ENCODE data around the gene FOXP2.
"Not testable (repeated sequence)": the region's sequence is repeated elsewhere in the genome, so short reads cannot be mapped to it uniquely, and the experiment has no call there.

Gene FOXP2

DNA sequence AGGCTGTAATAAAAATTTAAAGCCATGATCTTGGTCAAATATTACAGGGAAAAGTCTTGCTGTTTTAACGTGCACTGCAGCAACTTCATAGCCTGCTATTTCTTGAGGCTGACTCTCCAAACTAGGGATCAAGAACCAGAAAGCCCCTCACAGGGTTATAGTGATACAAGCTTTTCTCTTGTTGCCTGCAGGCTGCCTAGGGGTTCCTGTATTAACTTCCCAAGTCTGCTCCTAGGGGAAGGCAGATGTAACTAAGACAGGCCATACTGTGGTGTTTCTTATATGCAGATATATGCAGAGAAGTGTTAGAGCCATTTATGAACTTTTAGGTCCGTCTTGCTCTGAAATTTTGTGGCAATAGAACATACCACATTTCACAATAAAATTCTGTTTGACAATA lies 175.7 kb downstream of the FOXP2 start:
- no peak overlapping the region for H3K4me3 ChIP-seq (replicated peaks; ENCODE audit: low read depth, low read length)
- no peaks in the 10 kb centered on the region for H3K27me3 ChIP-seq (replicated peaks; ENCODE audit: control insufficient read depth, insufficient read depth, low read length)
- TF ChIP-seq, protein P1, sequence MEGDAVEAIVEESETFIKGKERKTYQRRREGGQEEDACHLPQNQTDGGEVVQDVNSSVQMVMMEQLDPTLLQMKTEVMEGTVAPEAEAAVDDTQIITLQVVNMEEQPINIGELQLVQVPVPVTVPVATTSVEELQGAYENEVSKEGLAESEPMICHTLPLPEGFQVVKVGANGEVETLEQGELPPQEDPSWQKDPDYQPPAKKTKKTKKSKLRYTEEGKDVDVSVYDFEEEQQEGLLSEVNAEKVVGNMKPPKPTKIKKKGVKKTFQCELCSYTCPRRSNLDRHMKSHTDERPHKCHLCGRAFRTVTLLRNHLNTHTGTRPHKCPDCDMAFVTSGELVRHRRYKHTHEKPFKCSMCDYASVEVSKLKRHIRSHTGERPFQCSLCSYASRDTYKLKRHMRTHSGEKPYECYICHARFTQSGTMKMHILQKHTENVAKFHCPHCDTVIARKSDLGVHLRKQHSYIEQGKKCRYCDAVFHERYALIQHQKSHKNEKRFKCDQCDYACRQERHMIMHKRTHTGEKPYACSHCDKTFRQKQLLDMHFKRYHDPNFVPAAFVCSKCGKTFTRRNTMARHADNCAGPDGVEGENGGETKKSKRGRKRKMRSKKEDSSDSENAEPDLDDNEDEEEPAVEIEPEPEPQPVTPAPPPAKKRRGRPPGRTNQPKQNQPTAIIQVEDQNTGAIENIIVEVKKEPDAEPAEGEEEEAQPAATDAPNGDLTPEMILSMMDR (IDR thresholded peaks at IDR 0.05; ENCODE audit: insufficient read depth, low read length, poor library complexity, severe bottlenecking) = no peak
- no peak for DNase-seq (ENCODE audit: extremely low read depth, insufficient read length)
- H3K36me3 ChIP-seq (ENCODE audit: control insufficient read depth, insufficient read depth, low read length) = no peaks in the 10 kb centered on the region

DNA sequence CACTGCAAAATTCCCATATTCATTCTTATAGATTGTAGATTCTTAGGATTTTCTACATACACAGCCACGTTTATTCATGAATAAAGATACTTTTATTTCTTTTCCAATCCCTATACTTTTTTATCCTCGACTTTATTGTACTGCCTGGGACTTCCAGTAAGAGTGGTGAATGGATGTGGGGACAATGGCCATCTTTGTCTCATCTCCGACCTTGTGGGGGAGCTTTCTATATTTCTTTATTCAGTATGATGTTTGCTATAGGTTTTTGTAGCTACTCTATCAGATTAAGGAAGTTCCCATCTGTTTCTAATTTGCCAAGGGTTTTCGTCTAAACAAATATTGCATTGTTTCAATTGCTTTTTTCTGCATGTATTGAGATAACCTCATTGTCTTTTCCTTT lies 184.3 kb downstream of the FOXP2 start:
- no peak overlapping the region for H3K4me3 ChIP-seq (replicated peaks; ENCODE audit: low read depth, low read length)
- TF ChIP-seq, protein P1 (IDR thresholded peaks at IDR 0.05; ENCODE audit: insufficient read depth, low read length, poor library complexity, severe bottlenecking) = no peak
- DNase-seq (ENCODE audit: extremely low read depth, insufficient read length) = no peak
- no peaks in the 10 kb centered on the region for H3K27me3 ChIP-seq (replicated peaks; ENCODE audit: control insufficient read depth, insufficient read depth, low read length)
- H3K36me3 ChIP-seq (ENCODE audit: control insufficient read depth, insufficient read depth, low read length) = no peaks in the 10 kb centered on the region

DNA sequence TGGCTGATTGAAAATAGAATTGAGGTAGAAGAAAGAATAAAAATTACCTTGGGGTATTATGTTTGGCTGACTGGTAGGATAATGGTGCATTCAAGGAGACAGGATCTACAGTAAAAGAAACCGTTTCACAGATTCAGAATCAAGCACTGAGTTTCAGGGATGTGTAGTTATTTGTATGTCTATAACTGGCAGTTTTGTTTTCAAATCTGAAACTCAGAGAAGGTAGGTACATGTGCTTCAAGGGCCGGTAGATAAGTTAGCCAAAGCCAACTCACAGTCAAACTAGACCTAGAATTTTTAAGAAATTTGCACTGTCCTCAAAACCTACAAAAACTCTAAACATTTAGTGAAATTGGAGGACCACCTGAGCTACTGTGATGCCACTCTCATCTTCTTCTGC lies 191.5 kb downstream of the FOXP2 start:
- H3K36me3 ChIP-seq (ENCODE audit: control insufficient read depth, insufficient read depth, low read length) = no peaks in the 10 kb centered on the region
- DNase-seq (ENCODE audit: extremely low read depth, insufficient read length) = no peak
- H3K27me3 ChIP-seq (replicated peaks; ENCODE audit: control insufficient read depth, insufficient read depth, low read length) = no peaks in the 10 kb centered on the region
- no peak overlapping the region for H3K4me3 ChIP-seq (replicated peaks; ENCODE audit: low read depth, low read length)
- TF ChIP-seq, protein P1 (IDR thresholded peaks at IDR 0.05; ENCODE audit: insufficient read depth, low read length, poor library complexity, severe bottlenecking) = no peak

DNA sequence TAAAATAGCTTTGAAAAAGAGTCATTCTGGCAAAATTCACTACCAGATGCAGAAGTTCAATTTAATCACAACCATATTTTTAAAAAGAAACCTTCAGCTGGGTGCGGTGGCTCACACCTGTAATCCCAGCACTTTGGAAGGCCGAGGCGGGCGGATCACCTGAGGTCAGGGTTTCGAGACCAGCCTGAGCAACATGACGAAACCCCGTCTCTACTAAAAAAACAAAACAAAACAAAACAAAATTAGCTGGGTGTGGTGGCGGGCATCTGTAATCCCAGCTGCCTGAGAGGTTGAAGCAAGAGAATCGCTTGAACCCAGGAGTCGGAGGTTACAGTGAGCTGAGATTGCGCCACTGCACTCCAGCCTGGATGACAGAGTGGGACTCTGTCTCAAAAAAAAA lies 194.2 kb downstream of the FOXP2 start:
- H3K27me3 ChIP-seq (replicated peaks; ENCODE audit: control insufficient read depth, insufficient read depth, low read length); H3K4me3 ChIP-seq (replicated peaks; ENCODE audit: low read depth, low read length); DNase-seq (ENCODE audit: extremely low read depth, insufficient read length); H3K36me3 ChIP-seq (ENCODE audit: control insufficient read depth, insufficient read depth, low read length): not testable (repeated sequence)

DNA sequence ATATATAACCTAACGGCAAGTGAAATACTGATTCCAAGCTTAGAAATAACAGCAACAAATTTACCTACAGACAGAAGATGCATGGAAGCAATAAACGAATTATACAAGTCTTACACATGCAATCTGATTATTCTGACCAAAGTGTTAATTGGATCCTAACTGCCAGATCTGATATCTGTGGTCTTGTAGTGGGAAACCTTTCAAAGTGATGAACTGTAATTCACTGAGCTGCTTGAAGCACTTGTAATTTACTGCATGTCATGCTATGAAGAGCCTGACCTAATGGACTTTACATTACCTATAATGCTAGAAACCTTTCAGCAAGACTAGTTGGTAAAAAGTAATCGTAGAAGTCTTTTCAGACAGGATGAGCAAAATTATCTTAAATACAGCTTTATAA lies 205.6 kb downstream of the FOXP2 start:
- Histone ChIP-seq H3K27me3 (replicated peaks; ENCODE audit: control insufficient read depth, insufficient read depth, low read length) (no peaks in the 10 kb centered on the region), H3K36me3 (ENCODE audit: control insufficient read depth, insufficient read depth, low read length) (no peaks in the 10 kb centered on the region), H3K4me3 (replicated peaks; ENCODE audit: low read depth, low read length) (no peak overlapping the region)
- DNase-seq (ENCODE audit: extremely low read depth, insufficient read length) = no peak
- TF ChIP-seq, protein P1 (IDR thresholded peaks at IDR 0.05; ENCODE audit: insufficient read depth, low read length, poor library complexity, severe bottlenecking) = no peak

DNA sequence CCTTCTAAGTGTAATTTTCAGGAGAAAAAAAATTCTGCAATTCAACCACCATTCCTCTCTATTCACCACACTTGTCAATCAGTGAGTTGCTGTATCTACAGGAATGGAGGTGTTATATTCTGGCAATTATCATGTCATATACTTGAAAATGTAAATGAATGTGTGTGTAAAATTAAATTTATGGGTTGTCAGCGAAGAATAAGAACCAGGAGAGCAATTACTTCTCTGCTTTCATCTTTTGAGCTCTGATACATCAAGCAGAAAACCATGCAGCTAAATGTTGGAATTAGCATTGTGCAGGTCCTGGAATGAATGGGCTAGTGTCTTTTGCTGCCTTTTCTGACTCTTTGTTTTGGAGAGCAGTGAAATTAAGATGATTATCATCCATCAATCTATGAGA lies 207.6 kb downstream of the FOXP2 start:
- H3K27me3 ChIP-seq (replicated peaks; ENCODE audit: control insufficient read depth, insufficient read depth, low read length) = no peaks in the 10 kb centered on the region
- no peaks in the 10 kb centered on the region for H3K36me3 ChIP-seq (ENCODE audit: control insufficient read depth, insufficient read depth, low read length)
- no peak for DNase-seq (ENCODE audit: extremely low read depth, insufficient read length)
- no peak overlapping the region for H3K4me3 ChIP-seq (replicated peaks; ENCODE audit: low read depth, low read length)
- TF ChIP-seq, protein P1 (IDR thresholded peaks at IDR 0.05; ENCODE audit: insufficient read depth, low read length, poor library complexity, severe bottlenecking) = no peak

All from GM06990 (cell line).